ENCODE data around the gene ISCU. TPM values are rescaled to one million over a fixed set of nuclear protein-coding genes. Genes with fewer than 3 reads are reported as not detected.
A peak's percentile ranks its signal among the peaks of the same experiment; 100 is the strongest.

ISCU gene
- total and polyA plus RNA-seq, 9 of the 15 experiments (the other 6 are each of a cell fraction or from before 2014, with no cell fraction given) = 15.9 to 92.5 (median 77.3) TPM

DNA sequence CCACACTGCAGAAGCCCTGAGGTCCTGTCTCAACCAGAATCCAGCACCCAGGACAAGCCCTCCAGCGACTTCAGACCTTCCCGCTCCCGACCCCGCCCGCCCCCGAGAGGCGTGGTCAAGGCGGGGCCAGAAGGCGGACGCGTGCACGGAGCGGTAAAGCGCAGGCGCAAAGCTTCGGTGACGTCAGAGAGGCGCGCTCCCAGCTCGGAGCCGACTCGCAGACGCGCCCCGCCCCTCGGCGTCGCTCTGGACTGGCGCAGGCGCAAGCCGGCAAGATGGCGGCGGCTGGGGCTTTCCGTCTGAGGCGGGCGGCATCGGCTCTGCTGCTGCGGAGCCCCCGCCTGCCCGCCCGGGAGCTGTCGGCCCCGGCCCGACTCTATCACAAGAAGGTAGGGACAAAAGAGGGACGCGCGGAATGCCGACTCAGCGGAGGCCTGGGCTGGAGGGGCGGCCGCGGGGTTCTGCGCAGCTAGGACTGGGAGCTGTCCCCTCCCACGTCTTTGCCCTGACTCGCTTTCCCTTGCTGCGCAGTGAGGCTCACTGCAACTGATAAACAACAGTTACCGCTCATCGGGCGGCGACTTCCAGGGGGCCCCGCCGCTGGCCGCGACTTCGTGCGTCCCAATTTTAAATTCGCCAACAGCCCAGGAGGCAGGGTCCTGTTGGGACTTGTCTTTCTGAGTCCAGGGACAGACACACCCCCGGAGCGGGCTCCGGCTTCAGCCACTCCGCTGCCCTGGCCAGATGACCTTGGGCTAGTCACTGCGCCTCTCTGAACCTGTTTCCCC, at the start of gene ISCU (continued):
- TF ChIP-seq, protein P1, sequence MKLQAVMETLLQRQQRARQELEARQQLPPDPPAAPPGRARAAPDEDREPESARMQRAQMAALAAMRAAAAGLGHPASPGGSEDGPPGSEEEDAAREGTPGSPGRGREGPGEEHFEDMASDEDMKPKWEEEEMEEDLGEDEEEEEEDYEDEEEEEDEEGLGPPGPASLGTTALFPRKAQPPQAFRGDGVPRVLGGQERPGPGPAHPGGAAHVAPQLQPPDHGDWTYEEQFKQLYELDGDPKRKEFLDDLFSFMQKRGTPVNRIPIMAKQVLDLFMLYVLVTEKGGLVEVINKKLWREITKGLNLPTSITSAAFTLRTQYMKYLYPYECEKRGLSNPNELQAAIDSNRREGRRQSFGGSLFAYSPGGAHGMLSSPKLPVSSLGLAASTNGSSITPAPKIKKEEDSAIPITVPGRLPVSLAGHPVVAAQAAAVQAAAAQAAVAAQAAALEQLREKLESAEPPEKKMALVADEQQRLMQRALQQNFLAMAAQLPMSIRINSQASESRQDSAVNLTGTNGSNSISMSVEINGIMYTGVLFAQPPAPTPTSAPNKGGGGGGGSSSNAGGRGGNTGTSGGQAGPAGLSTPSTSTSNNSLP (IDR thresholded peaks at IDR 0.05; ENCODE audit: borderline replicate concordance, low read depth, low read length) = no peak
- TF ChIP-seq, protein P2, sequence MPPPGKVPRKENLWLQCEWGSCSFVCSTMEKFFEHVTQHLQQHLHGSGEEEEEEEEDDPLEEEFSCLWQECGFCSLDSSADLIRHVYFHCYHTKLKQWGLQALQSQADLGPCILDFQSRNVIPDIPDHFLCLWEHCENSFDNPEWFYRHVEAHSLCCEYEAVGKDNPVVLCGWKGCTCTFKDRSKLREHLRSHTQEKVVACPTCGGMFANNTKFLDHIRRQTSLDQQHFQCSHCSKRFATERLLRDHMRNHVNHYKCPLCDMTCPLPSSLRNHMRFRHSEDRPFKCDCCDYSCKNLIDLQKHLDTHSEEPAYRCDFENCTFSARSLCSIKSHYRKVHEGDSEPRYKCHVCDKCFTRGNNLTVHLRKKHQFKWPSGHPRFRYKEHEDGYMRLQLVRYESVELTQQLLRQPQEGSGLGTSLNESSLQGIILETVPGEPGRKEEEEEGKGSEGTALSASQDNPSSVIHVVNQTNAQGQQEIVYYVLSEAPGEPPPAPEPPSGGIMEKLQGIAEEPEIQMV (tag; conservative IDR thresholded peaks at IDR 0.05; ENCODE audit: low read depth) = no peak
- no peak for TF ChIP-seq SMARCC2 (IDR thresholded peaks at IDR 0.05; ENCODE audit: low read depth)
- TF ChIP-seq, protein P3, sequence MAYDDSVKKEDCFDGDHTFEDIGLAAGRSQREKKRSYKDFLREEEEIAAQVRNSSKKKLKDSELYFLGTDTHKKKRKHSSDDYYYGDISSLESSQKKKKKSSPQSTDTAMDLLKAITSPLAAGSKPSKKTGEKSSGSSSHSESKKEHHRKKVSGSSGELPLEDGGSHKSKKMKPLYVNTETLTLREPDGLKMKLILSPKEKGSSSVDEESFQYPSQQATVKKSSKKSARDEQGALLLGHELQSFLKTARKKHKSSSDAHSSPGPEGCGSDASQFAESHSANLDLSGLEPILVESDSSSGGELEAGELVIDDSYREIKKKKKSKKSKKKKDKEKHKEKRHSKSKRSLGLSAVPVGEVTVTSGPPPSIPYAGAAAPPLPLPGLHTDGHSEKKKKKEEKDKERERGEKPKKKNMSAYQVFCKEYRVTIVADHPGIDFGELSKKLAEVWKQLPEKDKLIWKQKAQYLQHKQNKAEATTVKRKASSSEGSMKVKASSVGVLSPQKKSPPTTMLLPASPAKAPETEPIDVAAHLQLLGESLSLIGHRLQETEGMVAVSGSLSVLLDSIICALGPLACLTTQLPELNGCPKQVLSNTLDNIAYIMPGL (CRISPR knock-in tag; IDR thresholded peaks at IDR 0.05) = 0 out of 2 replicates have a peak, but pooled peaks have one; percentile 42
- TF ChIP-seq ELF4 (CRISPR knock-in tag; IDR thresholded peaks at IDR 0.05) = no peak
- TF ChIP-seq RB1 (IDR thresholded peaks at IDR 0.05; ENCODE audit: low read depth) = peak; percentile 71; the same call in 1 of the 2 replicates
- TF ChIP-seq RBM25 (IDR thresholded peaks at IDR 0.05; ENCODE audit: low read depth, low read length, severe bottlenecking) = no peak
- peak in 1 of 2 experiments; percentile 1; a peak in 1 of 4 replicates for TF ChIP-seq FOXA3 (CRISPR knock-in tag; conservative IDR thresholded peaks at IDR 0.05 in 1 of 2, IDR thresholded peaks at IDR 0.05 in 1 of 2)
- TF ChIP-seq, protein P4, sequence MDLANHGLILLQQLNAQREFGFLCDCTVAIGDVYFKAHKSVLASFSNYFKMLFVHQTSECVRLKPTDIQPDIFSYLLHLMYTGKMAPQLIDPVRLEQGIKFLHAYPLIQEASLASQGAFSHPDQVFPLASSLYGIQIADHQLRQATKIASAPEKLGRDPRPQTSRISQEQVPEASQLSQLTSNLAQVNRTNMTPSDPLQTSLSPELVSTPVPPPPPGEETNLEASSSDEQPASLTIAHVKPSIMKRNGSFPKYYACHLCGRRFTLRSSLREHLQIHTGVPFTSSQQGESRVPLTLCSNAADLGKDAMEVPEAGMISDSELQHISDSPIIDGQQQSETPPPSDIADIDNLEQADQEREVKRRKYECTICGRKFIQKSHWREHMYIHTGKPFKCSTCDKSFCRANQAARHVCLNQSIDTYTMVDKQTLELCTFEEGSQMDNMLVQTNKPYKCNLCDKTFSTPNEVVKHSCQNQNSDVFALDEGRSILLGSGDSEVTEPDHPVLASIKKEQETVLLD (IDR thresholded peaks at IDR 0.05) = no peak
- no peak for TF ChIP-seq RFX5 (IDR thresholded peaks at IDR 0.05; ENCODE audit: low read depth, low read length)
- no peak for TF ChIP-seq NFATC3 (IDR thresholded peaks at IDR 0.05)
- TF ChIP-seq SRF (CRISPR knock-in tag; IDR thresholded peaks at IDR 0.05) = no peak
- TF ChIP-seq NEUROD1 (IDR thresholded peaks at IDR 0.05; ENCODE audit: borderline replicate concordance, low read depth, low read length, partially characterized antibody) = no peak
- TF ChIP-seq NELFE (IDR thresholded peaks at IDR 0.05; ENCODE audit: insufficient read depth, insufficient read length) = no peak
- no peak for TF ChIP-seq KLF1 (tag; IDR thresholded peaks at IDR 0.05)
- no peak for TF ChIP-seq HNRNPK (IDR thresholded peaks at IDR 0.05; ENCODE audit: low read depth, low read length, poor library complexity, severe bottlenecking)
- peak; percentile 73 for TF ChIP-seq CHD1 (IDR thresholded peaks at IDR 0.05; ENCODE audit: low read length)
- no peak for TF ChIP-seq ZNF551 (CRISPR knock-in tag; IDR thresholded peaks at IDR 0.05)
- TF ChIP-seq ARID2 (IDR thresholded peaks at IDR 0.05) = no peak
